ENCODE results near the gene GJC2. TPM values are rescaled to one million over a fixed set of nuclear protein-coding genes. Genes with fewer than 3 reads are reported as not detected.

The GJC2 gene
- polyA plus RNA-seq, 1 donor (not counting 4 experiments of a cell fraction or from before 2014, with no cell fraction given), result 0.58 TPM

- peaks cover 36% of the 10 kb centered on the region for H3K79me2 ChIP-seq (ENCODE audit: control insufficient read depth, insufficient read depth, low read length)
- H3K9me1 ChIP-seq (ENCODE audit: control insufficient read depth, extremely low read depth, insufficient read depth, low read length), result no peaks in the 10 kb centered on the region
- FAIRE-seq (no peak), DNase-seq (ENCODE audit: low read depth, low spot score) (no peak)
- H3K9me3 ChIP-seq (ENCODE audit: control insufficient read depth, low read depth, low read length), result no peaks in the 10 kb centered on the region
- no peak overlapping the region for H3K4me3 ChIP-seq (ENCODE audit: control insufficient read depth in 2 of 3, extremely low read depth in 1 of 3, insufficient read depth in 2 of 3, low read depth in 1 of 3, low read length in 3 of 3)
- peaks cover 0 to 3% of the 10 kb centered on the region in 2 experiments for H3K36me3 ChIP-seq (ENCODE audit: control insufficient read depth in 2 of 2, extremely low read depth in 1 of 2, insufficient read depth in 2 of 2, low read length in 2 of 2)
- no peak overlapping the region for H3K9ac ChIP-seq (ENCODE audit: control insufficient read depth, extremely low read depth, insufficient read depth, low read length)
- dilution Hi-C loops (cut with MboI; ENCODE audit: extremely low pct_ligation_motif_present, low sequenced_read_pairs), result no loop called here
- H3K4me1 ChIP-seq (ENCODE audit: control insufficient read depth, extremely low read depth, insufficient read depth, low read length), result peaks cover 12% of the 10 kb centered on the region
- no peak overlapping the region for H3K4me2 ChIP-seq (ENCODE audit: control insufficient read depth, extremely low read depth, insufficient read depth, low read depth, low read length)
- H4K20me1 ChIP-seq (ENCODE audit: control insufficient read depth, extremely low read depth, insufficient read depth, low read length), result peaks cover 3% of the 10 kb centered on the region
- no peak overlapping the region for H2AFZ ChIP-seq (ENCODE audit: control insufficient read depth, low read length)
- H3K27ac ChIP-seq (ENCODE audit: control insufficient read depth, insufficient read depth, low read length), result no peak overlapping the region
- no peaks in the 10 kb centered on the region for H3K27me3 ChIP-seq (ENCODE audit: control insufficient read depth, extremely low read depth, insufficient read depth, low read length)
- no peak for TF ChIP-seq CTCF (optimal IDR thresholded peaks at IDR 0.05 in 1 of 3, IDR thresholded peaks at IDR 0.05 in 1 of 3, conservative IDR thresholded peaks at IDR 0.05 in 1 of 3; ENCODE audit: extremely low read depth in 1 of 3, insufficient read depth in 2 of 3, low read length in 3 of 3)
- no peak for TF ChIP-seq EZH2 (IDR thresholded peaks at IDR 0.05; ENCODE audit: low read length)
These were observed 20.9 kb downstream of the GJC2 start for GRCh38 chr1:228170666-228171065.

- Histone ChIP-seq H4K20me1 (ENCODE audit: control insufficient read depth, extremely low read depth, insufficient read depth, low read length) (peaks cover 3% of the 10 kb centered on the region), H3K4me3 (ENCODE audit: control insufficient read depth in 2 of 3, extremely low read depth in 1 of 3, insufficient read depth in 2 of 3, low read depth in 1 of 3, low read length in 3 of 3) (no peak overlapping the region), H3K9me3 (ENCODE audit: control insufficient read depth, low read depth, low read length) (no peaks in the 10 kb centered on the region), H3K9me1 (ENCODE audit: control insufficient read depth, extremely low read depth, insufficient read depth, low read length) (no peaks in the 10 kb centered on the region), H3K9ac (ENCODE audit: control insufficient read depth, extremely low read depth, insufficient read depth, low read length) (no peak overlapping the region), H3K4me1 (ENCODE audit: control insufficient read depth, extremely low read depth, insufficient read depth, low read length) (peaks cover 12% of the 10 kb centered on the region), H3K4me2 (ENCODE audit: control insufficient read depth, extremely low read depth, insufficient read depth, low read depth, low read length) (no peak overlapping the region), H3K79me2 (ENCODE audit: control insufficient read depth, insufficient read depth, low read length) (peaks cover 34% of the 10 kb centered on the region), H3K36me3 (ENCODE audit: control insufficient read depth in 2 of 2, extremely low read depth in 1 of 2, insufficient read depth in 2 of 2, low read length in 2 of 2) (peaks cover 0 to 3% of the 10 kb centered on the region in 2 experiments), H3K27ac (ENCODE audit: control insufficient read depth, insufficient read depth, low read length) (no peak overlapping the region), H2AFZ (ENCODE audit: control insufficient read depth, low read length) (no peak overlapping the region), H3K27me3 (ENCODE audit: control insufficient read depth, extremely low read depth, insufficient read depth, low read length) (no peaks in the 10 kb centered on the region)
- dilution Hi-C loops (cut with MboI; ENCODE audit: extremely low pct_ligation_motif_present, low sequenced_read_pairs), result no loop called here
- TF ChIP-seq EZH2 (IDR thresholded peaks at IDR 0.05; ENCODE audit: low read length) (no peak), CTCF (optimal IDR thresholded peaks at IDR 0.05 in 1 of 3, IDR thresholded peaks at IDR 0.05 in 1 of 3, conservative IDR thresholded peaks at IDR 0.05 in 1 of 3; ENCODE audit: extremely low read depth in 1 of 3, insufficient read depth in 2 of 3, low read length in 3 of 3) (no peak)
- FAIRE-seq, result no peak
- no peak for DNase-seq (ENCODE audit: low read depth, low spot score)
These were observed 21.6 kb downstream of the GJC2 start for GRCh38 chr1:228171221-228171891.

Measured in keratinocyte (primary cell).